ENCODE data around the gene SLC16A1.

The SLC16A1 gene

GRCh38 chr1:112879834-112880233 lies 76.2 kb downstream of the SLC16A1 start:
- TF ChIP-seq POLR2AphosphoS5 (IDR thresholded peaks at IDR 0.05; ENCODE audit: low read depth, low read length) (no peak), TAF1 (IDR thresholded peaks at IDR 0.05; ENCODE audit: borderline replicate concordance, insufficient read depth, low read length) (no peak)

DNA sequence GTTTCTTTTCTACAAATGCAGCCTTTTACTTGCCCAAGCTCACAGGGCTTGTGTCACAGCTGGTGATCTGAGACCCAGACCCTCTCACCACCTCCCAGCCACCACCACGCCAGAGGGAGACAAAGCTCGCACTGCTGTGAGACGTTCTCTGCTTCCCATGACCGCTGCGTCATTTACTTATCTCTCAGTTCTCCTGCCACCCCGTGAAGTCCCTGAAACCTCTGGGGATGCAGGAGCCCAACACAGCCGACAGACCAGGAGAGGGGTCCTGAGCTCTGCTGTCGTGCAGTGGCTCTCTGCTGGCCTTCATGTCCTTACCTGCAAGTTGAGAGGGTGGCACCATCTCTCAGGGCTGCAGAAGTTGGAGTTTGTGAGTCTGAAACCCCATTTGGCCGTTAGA lies 77.7 kb downstream of the SLC16A1 start:
- TF ChIP-seq TAF1 (IDR thresholded peaks at IDR 0.05; ENCODE audit: borderline replicate concordance, insufficient read depth, low read length): no peak
- no peak for TF ChIP-seq POLR2AphosphoS5 (IDR thresholded peaks at IDR 0.05; ENCODE audit: low read depth, low read length)
- TF ChIP-seq FOXP2 (optimal IDR thresholded peaks at IDR 0.05; ENCODE audit: borderline replicate concordance, extremely low read depth, extremely low read length, insufficient read depth): no peak
- no peak for TF ChIP-seq SIN3A (IDR thresholded peaks at IDR 0.05; ENCODE audit: borderline replicate concordance, insufficient read depth, low read length)
- no peak for TF ChIP-seq REST (IDR thresholded peaks at IDR 0.05; ENCODE audit: insufficient read depth in 1 of 2, low read depth in 2 of 2, low read length in 2 of 2)

- no peak for TF ChIP-seq FOXP2 (optimal IDR thresholded peaks at IDR 0.05; ENCODE audit: borderline replicate concordance, extremely low read depth, extremely low read length, insufficient read depth)
- TF ChIP-seq REST (IDR thresholded peaks at IDR 0.05; ENCODE audit: insufficient read depth in 1 of 2, low read depth in 2 of 2, low read length in 2 of 2): no peak
- TF ChIP-seq TAF1 (IDR thresholded peaks at IDR 0.05; ENCODE audit: borderline replicate concordance, insufficient read depth, low read length): no peak
- TF ChIP-seq POLR2AphosphoS5 (IDR thresholded peaks at IDR 0.05; ENCODE audit: low read depth, low read length): no peak
- no peak for TF ChIP-seq SIN3A (IDR thresholded peaks at IDR 0.05; ENCODE audit: borderline replicate concordance, insufficient read depth, low read length)
These were observed 78.2 kb downstream of the SLC16A1 start for GRCh38 chr1:112877750-112878149.

- TF ChIP-seq POLR2AphosphoS5 (IDR thresholded peaks at IDR 0.05; ENCODE audit: low read depth, low read length): no peak
- no peak for TF ChIP-seq FOXP2 (optimal IDR thresholded peaks at IDR 0.05; ENCODE audit: borderline replicate concordance, extremely low read depth, extremely low read length, insufficient read depth)
- no peak for TF ChIP-seq SIN3A (IDR thresholded peaks at IDR 0.05; ENCODE audit: borderline replicate concordance, insufficient read depth, low read length)
- TF ChIP-seq TAF1 (IDR thresholded peaks at IDR 0.05; ENCODE audit: borderline replicate concordance, insufficient read depth, low read length): no peak
- no peak for TF ChIP-seq REST (IDR thresholded peaks at IDR 0.05; ENCODE audit: insufficient read depth in 1 of 2, low read depth in 2 of 2, low read length in 2 of 2)
These were observed 79.7 kb downstream of the SLC16A1 start for GRCh38 chr1:112876315-112876714.

- no peak for TF ChIP-seq SIN3A (IDR thresholded peaks at IDR 0.05; ENCODE audit: borderline replicate concordance, insufficient read depth, low read length)
- no peak for TF ChIP-seq REST (IDR thresholded peaks at IDR 0.05; ENCODE audit: insufficient read depth in 1 of 2, low read depth in 2 of 2, low read length in 2 of 2)
- no peak for TF ChIP-seq POLR2AphosphoS5 (IDR thresholded peaks at IDR 0.05; ENCODE audit: low read depth, low read length)
- no peak for TF ChIP-seq TAF1 (IDR thresholded peaks at IDR 0.05; ENCODE audit: borderline replicate concordance, insufficient read depth, low read length)
- no peak for TF ChIP-seq FOXP2 (optimal IDR thresholded peaks at IDR 0.05; ENCODE audit: borderline replicate concordance, extremely low read depth, extremely low read length, insufficient read depth)
These were observed 83.4 kb downstream of the SLC16A1 start for GRCh38 chr1:112872551-112872962.

Measured in PFSK-1 (cell line).